ENCODE data around the gene EPHA6.

DNA sequence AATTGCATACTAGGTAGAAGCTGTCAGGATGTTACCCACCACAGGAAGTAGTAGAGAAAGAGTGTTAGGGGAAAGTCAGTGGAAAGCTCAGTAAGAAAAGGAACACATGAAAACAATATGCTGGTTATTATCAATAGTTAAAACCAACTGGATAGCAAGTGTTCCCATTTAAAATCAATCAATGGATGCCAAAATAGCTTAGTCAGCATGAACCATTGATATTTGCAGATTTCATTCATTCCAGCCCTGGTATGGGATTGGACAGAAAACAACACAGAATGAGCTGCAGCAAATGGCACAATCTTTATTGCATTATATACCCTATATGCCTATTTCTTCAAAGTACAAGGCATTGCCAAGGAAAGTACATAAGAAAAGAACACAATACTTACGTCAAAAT lies 293.7 kb downstream of the EPHA6 start:
- TF ChIP-seq, protein P1, sequence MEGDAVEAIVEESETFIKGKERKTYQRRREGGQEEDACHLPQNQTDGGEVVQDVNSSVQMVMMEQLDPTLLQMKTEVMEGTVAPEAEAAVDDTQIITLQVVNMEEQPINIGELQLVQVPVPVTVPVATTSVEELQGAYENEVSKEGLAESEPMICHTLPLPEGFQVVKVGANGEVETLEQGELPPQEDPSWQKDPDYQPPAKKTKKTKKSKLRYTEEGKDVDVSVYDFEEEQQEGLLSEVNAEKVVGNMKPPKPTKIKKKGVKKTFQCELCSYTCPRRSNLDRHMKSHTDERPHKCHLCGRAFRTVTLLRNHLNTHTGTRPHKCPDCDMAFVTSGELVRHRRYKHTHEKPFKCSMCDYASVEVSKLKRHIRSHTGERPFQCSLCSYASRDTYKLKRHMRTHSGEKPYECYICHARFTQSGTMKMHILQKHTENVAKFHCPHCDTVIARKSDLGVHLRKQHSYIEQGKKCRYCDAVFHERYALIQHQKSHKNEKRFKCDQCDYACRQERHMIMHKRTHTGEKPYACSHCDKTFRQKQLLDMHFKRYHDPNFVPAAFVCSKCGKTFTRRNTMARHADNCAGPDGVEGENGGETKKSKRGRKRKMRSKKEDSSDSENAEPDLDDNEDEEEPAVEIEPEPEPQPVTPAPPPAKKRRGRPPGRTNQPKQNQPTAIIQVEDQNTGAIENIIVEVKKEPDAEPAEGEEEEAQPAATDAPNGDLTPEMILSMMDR (IDR thresholded peaks at IDR 0.05), result no peak
- TF ChIP-seq EZH2 (IDR thresholded peaks at IDR 0.05; ENCODE audit: borderline replicate concordance, insufficient read depth, low read depth, low read length, poor library complexity, severe bottlenecking), result no peak

Measured in B cell (primary cell).